GM18502 (cell line): ENCODE data around the gene LCE2D.
"Not testable (repeated sequence)": the region's sequence is repeated elsewhere in the genome, so short reads cannot be mapped to it uniquely, and the experiment has no call there.

Experiments used
- ATAC-seq: cut with Tn5 transposase; IDR thresholded peaks from one replicate; pipeline ENCODE4 v1.9.1; 2021; ENCODE audit warnings: mild to moderate bottlenecking; ENCODE audit not compliant: unreplicated experiment, poor library complexity

The LCE2D gene, protein sequence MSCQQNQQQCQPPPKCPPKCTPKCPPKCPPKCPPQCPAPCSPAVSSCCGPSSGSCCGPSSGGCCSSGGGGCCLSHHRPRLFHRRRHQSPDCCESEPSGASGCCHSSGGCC

DNA sequence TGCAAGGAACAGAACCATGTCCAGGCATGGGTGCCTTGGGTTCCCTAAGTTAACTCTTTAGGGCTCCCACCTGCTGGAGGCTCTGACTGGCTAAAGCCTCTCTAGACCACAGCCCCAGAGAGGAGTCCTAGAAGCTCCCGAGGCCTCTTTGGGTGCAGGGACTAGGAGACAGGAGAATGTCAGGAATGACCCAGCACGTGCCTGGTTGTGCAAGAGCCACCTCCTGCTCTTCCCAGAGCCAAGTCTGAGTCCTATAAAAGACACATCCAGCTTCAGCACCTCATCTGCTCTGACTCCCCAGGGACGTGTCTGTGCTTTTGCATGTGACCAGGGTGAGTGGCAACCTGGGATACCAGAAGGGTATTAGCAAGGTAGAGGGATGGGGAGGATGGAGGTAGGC, at the start of gene LCE2D:
Gene LCE2D (plus strand): TSS at position 283 of the 400 bp plus-strand sequence. CDS start 726 bp downstream, outside the sequence.
- no peak for ATAC-seq

DNA sequence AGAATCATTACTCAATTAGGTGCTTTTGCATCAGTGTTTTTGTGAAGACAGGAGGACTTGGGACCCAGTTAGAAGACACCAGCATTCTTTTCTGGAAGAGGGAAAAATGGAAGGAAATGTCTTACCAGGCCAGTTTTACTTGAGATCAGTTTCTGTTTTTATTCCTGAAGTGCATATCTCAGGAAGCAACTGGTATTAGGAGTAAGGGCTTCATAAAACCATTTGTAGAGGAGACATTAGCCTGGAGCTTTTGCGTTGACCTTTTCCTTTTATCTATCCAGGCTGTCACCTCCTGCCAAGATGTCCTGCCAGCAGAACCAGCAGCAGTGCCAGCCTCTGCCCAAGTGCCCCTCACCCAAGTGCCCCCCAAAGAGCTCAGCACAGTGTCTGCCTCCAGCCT, 49.7 kb upstream of the LCE2D start, which contains the start of gene LCE3B:
Gene LCE3B (plus strand): TSS at position 301 of the 400 bp plus-strand sequence. CDS start 0 bp downstream, at position 301.
- ATAC-seq, result no peak

DNA sequence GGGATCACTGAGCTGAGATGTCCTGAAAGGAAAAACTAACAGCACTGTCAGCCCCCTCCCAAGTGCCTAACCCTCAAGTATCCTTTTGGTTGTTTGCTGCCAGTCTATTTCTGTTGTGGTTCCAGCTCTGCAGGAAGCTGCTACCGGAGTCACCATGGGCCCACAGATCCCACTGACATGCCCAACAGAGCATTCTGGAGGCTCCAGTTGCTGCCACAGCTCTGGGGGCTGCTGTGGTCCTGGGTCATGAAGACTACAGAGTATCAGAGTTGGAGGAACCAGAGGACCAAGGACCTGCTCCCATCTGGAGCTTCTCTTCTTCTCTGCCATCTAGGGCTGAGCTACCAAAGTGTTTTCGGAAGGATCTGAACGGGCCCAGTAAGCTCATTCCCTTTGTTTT, 41.2 kb upstream of the LCE2D start:
- ATAC-seq, result no peak

DNA sequence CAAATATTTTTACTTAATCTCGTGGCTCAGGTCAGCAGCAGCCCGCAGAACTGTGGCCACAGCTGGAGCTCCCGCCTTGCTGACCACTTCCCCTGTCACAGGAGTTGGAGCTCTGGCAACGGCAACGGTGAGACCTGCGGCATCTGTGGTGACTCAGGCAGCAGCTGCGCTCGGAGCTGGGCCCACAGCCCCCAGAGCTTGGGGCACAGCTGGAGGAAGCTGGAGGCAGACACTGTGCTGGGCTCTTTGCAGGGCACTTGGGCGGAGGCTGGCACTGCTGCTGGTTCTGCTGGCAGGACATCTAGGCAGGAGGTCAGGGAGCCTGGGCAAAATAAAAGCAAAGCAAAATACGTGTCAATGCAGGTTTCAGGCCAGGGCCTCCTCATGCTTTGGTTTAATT, 40.4 kb upstream of the LCE2D start, which contains the start of gene LCE3A:
Gene LCE3A (minus strand): TSS at position 301 of the 400 bp plus-strand sequence. CDS start 0 bp downstream, at position 301.
- ATAC-seq, result no peak

DNA sequence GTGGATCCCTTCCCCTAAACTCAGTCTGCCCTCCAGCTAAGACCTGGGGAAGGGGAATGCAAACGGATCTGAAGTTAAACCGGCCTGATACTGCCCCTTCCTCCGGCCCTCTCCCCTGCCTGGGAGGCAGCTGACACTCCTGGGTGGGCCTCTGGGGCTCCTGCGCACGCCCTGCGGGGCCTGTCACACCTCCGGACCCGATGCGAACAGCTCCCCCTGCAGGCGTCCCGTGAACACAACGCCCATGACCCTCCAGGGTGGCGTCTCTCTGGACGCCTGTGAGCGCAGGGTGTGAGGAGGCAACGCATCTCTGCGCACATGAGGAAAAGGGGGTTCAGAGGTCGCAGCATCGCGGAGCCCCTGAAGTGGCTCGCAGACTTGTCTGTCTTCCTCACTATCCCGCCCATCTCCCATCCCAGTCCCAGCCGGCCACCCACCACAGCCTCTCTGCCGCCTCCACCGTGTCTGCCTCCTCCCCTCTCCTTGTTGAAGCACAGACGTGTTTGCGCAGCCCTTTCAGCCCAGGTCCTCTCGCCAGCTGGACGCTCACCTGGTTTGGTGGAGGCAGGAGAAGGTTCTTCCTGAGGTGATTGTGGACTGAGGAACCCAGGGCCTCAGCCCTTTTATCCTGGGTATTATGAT, 39.9 kb upstream of the LCE2D start:
- no peak for ATAC-seq

DNA sequence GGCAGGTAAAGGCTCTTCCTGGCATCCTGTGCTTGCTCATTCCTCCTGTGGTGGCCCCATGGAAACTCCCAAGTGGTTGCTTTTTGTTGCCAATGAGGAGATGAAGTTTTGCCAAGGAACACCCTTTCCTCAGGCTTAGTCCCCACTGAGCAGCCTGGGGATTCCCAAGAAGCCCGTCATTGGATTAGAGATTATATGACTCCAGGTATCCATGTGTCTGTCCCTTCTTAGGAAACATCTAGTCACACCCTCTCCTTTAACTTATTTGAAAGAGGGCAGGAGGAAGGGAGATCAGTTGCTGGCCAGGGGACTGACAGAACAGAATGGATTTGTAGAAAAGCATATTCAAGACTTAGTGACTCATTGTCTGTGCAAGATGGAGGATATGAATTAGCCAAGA, 36.4 kb upstream of the LCE2D start:
- ATAC-seq, result no peak

DNA sequence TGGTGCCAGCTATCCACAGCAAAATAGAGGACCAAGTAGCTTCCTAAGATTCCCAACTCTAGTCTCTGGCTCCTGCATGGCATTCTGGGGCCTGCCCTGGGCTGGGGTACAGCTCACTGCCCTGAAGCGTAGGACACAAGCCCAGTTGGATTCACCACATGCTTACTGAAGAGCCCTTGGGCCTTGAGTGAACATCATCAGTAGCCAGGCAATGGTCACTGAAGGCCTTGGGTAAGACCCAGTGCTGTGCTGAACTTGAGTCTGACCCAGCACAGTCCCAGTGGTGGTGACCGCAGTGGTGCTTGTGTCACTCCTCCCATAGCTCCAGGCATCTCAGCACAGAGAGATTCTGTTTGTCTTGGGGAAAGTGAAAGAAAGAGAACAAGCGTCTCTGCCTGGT, 32.6 kb upstream of the LCE2D start:
- no peak for ATAC-seq

DNA sequence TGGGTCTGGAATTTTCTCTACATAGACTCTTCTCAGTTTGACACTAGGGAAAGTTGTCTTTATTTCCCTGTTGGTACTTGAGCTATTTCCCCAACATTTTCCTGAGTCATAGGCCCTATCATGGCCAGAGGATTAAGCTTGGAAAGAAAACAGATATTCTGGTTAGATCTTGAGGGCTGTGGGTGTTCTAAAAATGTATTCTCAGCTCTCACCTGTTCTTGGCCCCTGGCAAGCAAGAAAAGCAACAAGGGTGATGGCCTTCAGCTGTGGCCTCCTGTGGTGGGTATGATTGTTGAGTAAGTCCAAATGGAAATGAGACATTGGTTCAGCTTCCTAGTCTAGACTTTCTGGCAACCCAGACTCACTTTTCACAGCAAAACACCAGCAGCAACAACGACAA, 22.8 kb upstream of the LCE2D start:
- ATAC-seq, result no peak

DNA sequence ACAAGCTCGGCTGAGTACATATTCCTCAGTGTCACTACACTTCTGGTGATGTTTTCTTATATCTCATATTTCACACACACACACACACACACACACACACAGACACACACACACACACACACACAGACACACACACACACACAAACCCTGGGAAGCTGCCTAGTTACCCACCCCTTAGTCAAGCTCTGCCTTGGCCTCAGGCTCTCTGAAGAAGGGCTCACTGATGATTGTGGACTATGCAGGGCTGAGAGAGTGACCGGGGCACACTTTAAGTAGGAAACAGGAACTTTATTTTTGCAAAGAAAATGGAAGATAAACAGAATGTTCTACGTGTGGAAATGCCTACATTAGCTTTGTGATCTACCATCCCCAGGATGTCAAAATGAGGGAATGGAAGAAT, 19.2 kb upstream of the LCE2D start:
- no peak for ATAC-seq

DNA sequence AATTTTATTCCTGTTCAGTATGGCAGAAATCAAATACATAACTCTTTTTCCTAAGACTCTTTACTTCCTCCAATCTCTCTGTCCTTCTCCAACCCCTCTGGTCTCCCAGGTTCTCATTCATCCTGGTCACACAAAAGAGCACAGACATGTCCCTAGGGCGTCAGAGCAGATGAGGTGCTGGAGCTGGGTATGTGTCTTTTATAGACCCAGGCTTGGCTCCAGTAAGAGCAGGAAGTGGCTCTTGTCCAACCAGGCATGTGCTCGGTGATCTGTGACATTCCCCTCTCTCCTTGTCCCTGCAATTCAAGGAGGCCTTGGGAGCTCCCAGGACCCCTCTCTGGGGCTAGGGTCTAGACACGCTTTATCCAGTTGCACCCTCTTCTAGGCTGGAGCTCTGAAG, 18.0 kb upstream of the LCE2D start:
- ATAC-seq, result no peak

DNA sequence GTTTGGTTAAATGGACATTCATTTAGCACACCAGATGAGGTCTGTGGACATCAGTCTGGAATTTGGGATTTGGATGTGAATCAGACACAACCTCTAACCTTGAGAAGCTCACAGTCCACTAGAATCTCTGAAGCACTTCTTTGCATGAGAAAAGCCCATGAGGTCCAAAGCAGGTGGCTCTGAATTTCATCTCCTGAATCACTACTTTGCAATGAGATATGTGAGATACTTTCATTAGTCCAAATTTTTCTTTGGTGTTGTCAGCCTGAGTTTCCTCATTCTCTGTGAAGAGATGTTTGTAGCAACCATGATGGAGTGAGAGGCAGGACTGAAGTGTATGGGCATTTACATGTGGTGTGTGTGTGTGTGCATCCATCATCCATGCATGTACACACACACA, 16.5 kb upstream of the LCE2D start:
- ATAC-seq, result no peak

DNA sequence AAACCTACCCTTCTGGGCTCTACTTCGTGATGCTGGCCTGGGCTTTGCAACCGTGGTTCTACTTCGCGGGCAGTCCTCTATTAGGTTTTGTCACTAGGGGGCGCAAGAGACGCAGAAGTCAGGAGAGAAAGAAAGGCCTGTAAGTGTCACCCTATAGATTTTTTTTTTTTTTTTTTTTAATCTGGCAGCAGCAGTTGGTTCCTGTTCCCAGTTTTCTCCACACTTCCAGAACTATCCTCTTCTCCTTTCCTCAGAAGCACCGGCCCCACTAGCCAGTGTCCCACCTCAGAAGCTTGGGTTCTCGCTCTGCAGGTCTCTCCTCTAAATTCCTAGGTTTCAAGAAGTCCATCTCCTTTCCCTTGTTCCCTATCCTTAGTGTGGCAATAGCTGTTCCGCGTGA, 9.1 kb upstream of the LCE2D start:
- ATAC-seq, result no peak

DNA sequence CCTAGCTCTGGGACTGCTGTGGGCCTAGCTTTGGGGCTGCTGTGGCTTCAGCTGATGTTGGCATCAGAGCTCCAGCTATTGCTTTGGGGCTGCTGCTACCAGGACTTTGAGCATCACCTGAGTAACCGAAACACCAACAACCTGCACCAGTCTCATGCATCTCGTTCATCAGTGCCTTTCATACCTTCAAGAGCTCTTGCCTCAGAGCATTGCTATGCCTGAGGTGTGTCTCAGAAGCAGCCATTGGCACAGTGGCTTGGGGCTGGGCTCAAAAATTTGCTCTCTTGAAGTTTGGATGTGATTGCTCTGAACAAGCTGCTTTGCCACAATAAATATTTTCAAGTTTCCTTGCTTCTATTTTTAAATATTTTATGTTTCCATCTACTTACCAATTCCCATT, 6.7 kb upstream of the LCE2D start:
- ATAC-seq, result no peak

DNA sequence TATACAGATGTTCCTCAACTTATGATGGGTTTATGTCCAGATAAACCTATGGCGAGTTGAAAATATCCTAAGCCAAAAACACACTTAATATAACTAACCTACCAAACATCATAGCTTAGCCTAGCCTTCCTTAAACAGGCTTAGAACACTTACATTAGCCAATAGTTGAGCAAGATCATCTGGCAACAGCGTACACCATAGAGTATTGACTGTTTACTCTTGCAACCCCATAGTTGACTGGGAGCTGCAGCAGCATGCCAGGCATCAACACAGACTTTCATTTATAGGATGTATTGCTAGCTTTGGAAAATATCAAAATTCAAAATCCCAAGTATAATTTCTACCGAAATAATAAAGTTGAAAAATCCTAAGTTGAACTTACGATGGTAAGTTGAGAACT, 5.5 kb upstream of the LCE2D start:
- no peak for ATAC-seq

DNA sequence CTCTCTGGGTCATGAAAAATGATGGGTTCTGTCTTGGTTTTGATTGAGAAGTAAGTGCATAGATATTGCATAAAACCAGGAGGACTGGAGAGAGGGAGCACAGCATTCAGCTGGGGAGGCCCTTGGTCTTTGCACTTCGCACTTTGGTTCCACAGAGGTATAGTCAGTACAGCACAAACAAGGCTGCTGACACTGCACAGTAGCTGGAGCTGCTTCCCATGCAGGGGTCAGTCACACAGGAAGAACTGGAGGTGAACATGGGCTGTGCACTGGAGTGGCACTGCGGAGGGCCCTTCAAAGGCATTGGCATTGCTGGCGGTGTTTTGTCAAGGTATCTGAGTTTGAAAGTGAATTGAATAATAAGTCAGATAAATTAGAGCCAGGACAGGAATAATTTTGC, 4.5 kb upstream of the LCE2D start:
- ATAC-seq, result no peak

DNA sequence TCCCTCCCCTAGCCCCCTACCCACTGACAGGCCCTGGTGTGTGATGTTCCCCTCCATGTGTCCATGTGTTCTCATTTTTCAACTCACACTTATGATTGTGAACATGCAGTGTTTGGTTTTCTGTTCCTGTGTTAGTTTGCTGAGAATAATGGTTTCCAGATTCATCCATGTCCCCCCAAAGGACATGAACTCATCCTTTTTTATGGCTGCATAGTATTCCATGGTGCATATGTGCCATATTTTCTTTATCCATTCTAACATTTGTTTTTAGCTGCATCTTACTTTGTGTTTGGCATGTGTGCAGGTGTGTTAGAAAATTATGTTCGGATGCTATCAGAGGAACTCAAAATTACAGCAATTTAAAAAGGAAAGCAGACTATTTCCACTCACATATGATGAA, 3.0 kb downstream of the LCE2D start:
- not testable (repeated sequence) for ATAC-seq

DNA sequence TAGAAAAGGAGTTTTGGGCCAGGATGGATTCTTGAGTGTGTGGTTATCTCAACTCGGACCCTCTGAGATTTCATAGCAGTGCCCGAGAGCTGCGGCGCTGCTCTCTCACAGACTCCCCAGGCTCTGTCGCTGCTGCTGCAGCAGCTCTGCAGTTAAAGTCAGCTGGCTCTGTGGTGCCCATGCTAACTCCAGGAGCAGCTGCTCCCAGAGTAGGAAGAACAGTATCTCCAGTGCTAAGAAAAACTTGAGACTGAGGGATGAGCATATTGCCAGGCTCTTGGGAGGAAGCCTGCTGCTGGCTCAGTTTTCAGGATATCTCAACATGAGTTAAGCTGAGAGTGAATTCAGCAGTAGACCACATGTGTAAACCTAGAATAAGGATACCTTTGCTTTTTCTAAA, 4.5 kb downstream of the LCE2D start:
- ATAC-seq, result no peak

DNA sequence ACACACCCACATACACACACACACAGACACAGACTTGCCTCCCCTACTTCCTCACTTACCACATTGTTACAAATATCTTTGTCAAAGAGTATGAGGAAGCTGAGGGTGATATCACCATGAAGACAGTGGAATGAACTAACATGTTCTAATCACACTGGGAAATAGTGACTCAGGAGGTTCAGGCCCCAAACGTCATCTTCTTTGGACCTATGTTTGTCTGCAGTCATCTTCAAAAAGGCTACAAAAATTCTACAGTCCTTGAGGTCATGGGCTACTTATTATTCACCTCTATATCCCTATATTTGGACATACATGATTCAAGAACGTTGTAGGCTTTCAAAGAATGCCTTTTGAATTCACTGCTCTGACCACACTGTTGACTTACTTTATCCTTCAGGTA, 9.8 kb downstream of the LCE2D start:
- ATAC-seq, result no peak

DNA sequence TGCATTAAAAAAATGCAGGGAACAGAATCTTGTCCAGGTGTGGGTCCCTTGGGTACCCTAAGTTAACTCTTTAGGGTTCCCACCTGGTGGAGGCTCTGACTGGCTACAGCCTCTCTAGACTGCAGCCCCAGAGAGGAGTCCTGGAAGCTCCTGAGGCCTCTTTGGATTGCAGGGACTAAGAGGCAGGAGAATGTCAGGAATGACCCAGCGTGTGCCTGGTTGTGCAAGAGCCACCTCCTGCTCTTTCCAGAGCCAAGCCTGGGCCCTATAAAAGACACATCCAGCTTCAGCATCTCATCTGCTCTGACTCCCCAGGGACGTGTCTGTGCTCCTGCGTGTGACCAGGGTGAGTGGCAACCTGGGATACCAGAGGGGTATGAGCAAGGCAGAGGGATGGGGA, 11.8 kb downstream of the LCE2D start, which contains the start of gene LCE2C:
Gene LCE2C (plus strand): TSS at position 297 of the 400 bp plus-strand sequence. CDS start 737 bp downstream, outside the sequence.
- not testable (repeated sequence) for ATAC-seq

DNA sequence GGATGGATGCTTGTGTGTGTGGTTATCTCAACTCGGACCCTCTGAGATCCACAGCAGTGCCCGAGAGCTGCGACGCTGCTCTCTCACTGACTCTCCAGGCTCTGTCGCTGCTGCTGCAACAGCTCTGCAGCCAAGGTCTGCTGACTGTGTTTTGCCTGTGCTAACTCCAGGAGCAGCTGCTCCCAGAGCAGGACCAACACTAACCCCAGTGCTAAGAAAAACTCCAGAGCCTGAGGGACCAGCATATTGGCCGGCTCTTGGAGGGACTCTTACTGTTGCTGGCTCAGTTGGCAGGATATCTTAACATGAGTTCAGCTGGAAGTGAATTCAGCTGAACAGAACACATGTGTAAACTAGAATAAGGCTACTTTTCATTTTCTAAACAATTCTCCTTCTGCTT, 16.3 kb downstream of the LCE2D start:
- ATAC-seq, result no peak

DNA sequence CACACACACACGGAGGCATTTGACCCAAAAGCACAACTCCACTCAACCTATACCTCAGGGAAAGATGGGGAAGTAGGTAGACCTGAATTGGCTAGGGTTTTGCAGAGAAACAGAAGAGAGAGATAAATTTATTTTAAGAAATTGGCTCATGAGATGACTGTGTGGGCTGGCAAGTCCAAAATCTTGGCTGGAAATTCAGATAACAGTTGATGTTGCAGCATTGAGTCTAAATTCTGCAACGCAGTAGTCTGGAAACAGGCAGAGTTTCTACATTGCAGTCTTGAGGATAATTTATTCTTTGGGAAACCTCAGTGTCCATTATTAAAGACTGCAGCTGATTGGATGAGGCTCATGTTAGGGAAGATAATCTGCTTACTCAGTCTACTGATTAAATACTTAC, 18.4 kb downstream of the LCE2D start:
- no peak for ATAC-seq

DNA sequence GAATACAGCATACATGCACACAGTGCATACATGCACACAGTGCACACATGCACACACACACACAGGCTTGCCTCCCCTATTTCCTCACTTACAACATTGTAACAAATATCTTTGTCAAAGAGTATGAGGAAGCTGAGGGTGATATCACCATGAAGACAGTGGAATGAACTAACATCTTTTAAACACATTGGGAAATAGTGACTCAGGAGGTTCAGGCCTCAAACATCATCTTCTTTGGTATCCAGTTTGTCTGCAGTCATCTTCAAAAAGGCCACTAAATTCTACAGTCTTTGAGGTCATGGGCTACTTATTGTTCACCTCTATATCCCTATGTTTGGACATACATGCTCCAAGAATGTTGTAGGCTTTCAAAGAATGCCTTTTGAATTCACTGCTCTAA, 20.7 kb downstream of the LCE2D start:
- ATAC-seq, result no peak
